Mesenteric fat pad (tissue), 1 donor: Measurements from ENCODE around the gene RAN. TPM values are rescaled to one million over a fixed set of nuclear protein-coding genes. Genes with fewer than 3 reads are reported as not detected.

Experiments used
- DNase-seq: peaks from one replicate; pipeline ENCODE4 v3.0.0-alpha.2; 2020; ENCODE audit warnings: low spot score
- long read RNA-seq: library from polyadenylated mRNA; unstranded; transcript quantifications from one replicate; pipeline ENCODE4 v2.0.0, GENCODE V29; 2020
- total RNA-seq: library from RNA; stranded (reverse); fragmentation: NEBNext Ultra II Directional; extraction: Animal tissue kit (Norgen Biotek cat#: 25700); gene quantifications from one replicate; pipeline ENCODE4 v1.2.1, GENCODE V29; 2021
- donor health status: DM: yes; HTN: yes; CAD: no.

Gene RAN
- 472 TPM for total RNA-seq
- long read RNA-seq, transcript RAN-212 (7 exons, 2,661 nt), result major isoform, 750 of 857 reads
- long read RNA-seq, transcript RAN-203 (6 exons, 2,455 nt), result minor isoform, 32 of 857 reads
- long read RNA-seq, transcript RAN-202 (6 exons, 1,530 nt), result minor isoform, 24 of 857 reads
- long read RNA-seq, partial matches to known transcripts, result 13 of 857 reads
- long read RNA-seq, other reads (novel, unspliced or antisense), result 38 of 857 reads

DNA sequence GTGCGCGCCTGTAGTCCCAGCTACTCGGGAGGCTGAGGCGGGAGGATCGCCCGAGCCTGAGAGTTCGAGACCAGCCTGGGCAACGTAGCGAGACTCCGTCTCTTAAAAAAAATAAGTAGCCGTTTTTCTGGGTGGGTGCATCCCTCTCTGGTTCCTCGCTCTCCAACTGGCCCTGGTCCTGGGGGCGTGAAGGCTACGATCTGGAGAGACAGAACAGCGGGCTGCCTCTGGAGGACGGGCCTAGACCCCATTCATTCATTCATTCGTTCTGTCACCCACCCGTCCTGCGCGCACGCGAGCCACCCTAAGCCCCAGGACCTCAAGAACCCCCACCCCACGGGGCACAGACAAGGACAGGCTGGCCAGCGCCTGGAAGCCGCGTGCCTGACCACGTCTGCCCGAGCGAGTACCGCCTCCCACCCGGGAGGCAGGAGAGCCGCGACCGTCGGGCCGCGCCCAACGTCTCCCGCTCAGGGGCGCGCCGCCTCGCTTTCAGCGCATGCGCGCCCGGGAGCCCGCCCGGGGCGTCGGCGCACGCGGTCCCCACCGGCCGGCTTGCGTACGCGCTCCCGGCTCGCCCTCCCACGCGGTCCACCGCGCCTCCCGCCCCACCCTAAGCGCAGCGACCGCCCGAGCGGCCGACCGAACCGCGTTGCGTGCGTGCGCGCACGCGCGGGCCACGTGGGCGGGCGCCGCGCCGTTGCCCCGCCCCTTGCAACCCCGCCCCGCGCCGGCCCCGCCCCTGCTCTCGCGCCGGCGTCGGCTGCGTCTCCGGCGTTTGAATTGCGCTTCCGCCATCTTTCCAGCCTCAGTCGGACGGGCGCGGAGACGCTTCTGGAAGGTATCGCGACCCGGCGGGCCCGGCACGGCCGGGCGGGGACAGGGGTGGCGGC is at the start of gene RAN:
Gene RAN, plus strand, starts transcription at position 781 of the 893 bp plus-strand sequence. CDS start 528 bp downstream, outside the sequence.
- peak; percentile 98 for DNase-seq

DNA sequence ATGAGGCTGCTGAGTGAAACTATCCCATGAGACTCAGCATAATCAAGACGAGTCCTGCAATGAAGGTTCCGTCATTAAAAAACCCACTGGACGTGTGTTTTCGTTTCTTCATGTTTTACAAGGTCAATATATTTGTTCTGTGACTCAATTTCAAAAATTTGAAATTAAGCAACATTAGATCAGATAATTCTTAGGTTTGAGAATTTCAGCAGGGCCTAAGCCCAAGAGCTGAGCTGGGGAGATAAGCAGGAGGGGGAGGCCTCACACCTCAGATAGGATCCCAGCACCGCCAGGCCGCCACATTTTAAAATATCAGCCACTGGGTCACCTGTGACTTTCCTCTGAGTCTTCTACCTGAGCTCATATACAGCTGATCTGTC is 46.1 kb upstream of the RAN start:
- DNase-seq, result no peak

DNA sequence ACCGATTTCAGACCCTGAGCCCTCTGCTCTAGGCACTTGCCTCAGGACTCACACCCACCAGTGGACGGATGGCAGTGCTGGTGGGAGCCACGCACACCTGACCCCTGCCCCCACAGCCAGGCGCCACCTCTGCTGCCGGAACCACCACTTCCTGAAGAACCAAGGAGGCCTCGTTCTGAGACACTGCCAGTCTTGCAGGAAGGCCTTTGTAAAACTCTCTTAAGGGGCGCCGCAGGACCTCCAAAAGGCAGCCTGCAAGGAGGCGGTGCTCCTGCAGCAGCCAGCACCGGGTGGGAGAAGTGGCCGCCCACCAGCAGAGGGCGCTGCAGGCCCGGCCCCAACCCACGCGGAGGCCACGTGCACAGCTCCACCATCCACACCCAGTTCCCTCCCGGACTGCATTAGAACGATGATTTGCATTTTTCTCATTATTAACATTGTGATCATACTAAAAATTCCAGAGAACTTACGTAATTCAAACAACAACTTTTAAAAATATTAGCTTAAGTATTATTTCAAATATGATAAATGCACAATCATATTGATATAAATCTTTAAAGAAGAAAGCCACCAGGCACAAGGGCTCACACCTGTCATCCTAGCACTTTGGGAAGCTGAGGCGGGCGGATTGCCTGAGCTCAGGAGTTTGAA is 45.6 kb upstream of the RAN start:
- DNase-seq, result peak; percentile 78

DNA sequence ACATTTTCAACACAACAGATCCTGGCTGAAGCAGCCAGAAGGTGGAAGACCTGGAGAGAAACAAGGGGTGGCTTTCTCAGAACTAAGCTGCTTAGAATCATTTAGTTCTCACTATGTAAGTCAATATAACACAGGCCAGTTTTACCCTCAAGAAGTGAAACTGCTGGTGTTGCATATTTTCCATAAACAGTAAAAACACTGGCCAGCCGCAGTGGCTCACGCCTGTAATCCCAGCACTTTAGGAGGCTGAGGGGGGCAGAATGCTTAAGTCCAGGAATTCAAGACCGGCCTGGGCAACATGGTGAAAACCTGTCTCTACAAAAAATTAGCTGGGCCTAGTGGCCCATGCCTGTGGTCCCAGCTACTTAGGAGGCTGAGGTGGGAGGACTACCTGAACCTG is 44.4 kb upstream of the RAN start:
- peak; percentile 35 for DNase-seq

DNA sequence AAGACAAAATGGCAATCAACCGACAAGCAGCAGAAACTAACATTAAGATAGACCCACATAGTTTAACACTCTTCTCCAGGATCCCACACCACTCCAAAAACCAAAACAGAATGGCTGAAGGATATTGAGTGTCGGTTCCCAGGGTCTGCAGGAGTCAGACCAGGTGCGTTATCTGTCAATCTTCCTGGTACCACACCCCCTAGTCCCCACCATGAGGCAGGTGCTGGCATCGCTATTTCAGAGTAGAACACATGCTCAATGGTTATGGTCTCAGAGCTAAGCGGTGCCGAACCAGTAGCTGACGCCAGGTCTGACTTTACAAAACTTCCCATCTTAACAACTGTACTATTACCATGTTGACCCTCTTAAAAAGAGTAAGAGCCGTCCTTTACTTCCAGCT is 43.0 kb upstream of the RAN start:
- no peak for DNase-seq

DNA sequence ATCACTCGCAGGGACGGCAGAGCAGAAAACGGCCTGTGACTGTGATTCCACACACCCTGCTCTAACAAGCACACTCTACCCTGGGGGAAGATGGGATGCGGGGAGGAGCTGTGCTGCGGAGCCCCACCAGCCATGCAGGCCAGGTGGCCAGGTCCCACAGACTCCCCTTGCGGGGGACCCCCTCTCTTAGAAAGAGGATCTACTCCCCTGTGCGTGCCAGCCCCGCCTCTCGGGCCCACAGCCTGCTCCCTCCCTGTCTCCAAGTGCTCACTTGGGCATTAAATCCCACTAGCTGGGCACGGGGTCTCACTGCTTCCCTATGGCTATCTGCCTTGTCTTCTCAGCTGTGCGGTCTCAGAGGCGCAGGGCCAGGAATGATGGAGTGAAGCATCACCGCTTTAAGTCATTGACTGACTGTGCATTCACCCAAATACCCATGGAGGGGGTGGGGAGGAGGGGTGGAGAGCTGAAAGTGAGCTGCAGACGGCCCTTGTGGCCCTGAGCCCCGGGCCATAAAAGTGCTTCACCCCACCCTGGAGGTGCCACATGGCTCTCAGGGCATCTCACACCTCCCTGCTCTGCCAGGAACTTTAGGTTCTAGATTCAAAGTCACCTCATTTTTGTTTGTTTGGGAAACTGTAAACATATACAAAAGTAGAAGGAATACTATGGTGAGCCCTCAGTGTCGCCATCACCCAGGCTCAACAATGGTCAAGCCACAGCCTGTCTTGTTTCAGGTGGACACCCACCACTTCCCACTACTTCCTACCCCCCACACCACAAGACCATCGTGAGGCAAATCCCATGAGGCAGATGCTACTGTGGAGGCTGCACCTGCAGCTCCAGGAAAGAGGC is 42.2 kb upstream of the RAN start:
- peak; percentile 81 for DNase-seq

DNA sequence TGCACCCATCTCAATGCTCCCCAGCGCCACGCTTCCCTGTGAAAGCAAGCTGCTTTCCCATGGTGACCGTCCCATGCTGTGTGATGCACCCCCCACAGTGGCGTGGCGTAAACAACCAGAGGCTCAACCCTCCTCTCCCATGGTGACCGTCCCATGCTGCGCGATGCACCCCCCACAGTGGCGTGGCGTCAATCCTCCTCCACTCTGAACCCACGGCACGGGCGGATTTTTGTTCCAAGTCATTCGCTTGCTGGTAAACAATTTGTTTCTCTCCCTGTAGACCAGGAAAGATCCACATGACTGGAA is 41.7 kb upstream of the RAN start:
- peak; percentile 83 for DNase-seq

DNA sequence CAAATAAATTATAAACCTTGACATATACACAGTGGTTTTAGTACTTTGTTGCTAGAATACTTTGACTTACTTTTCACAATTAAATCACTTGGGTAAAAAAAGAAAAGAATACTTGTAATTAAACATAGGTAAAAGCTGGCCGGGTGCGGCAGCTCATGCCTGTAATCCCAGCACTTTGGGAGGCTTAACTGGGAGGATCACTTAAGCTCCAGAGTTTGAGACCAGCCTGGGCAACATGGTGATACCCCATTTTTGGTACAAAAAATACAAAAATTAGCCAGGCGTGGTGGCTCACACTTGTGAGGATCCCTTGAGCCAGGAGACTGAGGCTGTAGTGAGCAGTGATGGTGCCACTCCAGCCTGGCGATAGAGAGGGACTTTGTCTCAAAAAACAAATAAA is 40.6 kb upstream of the RAN start:
- DNase-seq, result peak; percentile 53

DNA sequence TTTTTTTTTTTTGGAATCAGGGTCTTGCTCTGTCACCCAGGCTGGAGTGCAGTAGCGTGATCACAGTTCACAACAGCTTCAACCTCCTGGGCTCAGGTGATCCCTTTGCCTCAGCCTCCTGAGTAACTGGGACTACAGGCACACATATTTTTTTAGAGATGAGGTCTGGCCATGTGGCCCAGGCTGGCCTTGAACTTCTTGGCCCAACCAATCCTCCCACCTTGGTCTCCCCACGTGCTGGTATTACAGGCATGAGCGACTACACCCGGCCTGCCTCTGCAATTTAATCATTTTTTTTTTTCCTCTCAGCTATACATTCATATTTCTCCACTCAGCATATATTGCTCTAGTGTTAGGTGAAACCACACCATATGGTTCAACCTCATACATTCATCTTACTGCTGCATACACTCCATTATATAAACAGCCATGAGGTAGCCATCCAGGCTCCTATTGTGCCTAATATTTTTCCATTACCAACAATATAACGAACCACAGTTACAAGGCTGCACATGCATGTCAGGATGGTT is 39.9 kb upstream of the RAN start:
- peak; percentile 37 for DNase-seq

DNA sequence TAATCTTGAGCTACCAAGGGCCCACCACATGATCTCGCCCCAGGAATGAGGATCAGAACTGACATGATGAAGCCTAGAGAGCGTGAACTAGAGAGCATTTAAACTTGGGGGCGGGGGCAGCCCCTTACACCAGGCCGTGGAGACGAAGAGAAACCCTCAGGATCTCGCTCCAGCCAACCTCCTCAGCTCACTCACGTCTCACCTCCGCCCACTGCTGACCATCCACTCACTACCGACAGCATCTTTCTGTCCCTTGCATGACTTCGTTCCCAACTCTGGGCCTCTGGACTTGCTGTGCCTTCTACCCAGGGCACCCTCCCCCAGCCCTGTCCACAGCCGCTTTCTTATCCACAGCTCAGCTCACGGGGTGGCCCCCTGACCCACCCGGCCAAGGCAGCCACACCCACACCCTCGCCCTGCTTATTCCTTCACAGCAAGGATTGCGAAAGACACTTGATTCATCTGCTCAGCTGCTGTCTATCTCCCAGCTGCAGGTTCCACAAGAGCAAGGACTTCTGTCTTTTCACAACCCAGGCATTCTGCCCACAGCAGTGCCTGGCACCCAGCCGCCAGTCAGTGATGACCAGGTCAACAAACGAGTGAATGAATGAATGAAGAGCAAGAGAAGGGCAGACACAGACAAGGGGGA is 39.2 kb upstream of the RAN start:
- DNase-seq, result no peak

DNA sequence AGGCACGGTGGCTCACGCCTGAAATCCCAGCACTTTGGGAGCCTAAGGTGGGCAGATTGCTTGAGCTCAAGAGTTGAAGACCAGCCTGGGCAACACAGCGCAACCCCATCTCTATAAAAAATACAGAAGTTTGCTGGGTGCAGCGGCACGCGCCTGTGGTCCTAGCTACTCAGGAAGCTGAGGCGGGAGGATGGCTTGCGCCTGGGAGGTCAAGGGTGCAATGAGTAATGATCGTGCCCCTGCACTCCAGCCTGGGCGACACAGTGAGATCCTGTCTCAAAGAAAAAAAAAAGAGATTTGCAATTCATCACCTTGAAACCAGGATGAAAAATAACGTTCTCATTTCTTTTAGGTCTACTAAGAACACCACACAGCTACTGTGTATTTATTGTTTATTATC is 36.9 kb upstream of the RAN start:
- peak; percentile 39 for DNase-seq

DNA sequence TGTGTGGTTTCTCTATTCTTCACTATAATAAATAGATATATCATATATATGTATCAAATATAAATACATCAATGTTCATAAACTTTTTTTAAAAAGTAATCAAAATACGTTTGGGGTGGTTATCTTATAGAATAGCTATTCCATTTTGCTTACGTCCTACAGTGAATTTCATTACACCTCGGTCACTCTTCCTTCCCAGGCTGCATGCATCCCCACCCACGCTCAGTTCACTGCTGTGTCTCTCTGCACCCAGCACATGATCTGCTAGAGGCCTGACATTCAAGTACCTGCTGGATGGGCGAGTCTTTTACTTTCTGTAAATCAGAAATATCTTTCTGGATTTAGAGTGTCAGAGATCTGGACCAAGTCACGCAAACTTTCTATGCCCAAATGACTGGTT is 36.4 kb upstream of the RAN start:
- no peak for DNase-seq

DNA sequence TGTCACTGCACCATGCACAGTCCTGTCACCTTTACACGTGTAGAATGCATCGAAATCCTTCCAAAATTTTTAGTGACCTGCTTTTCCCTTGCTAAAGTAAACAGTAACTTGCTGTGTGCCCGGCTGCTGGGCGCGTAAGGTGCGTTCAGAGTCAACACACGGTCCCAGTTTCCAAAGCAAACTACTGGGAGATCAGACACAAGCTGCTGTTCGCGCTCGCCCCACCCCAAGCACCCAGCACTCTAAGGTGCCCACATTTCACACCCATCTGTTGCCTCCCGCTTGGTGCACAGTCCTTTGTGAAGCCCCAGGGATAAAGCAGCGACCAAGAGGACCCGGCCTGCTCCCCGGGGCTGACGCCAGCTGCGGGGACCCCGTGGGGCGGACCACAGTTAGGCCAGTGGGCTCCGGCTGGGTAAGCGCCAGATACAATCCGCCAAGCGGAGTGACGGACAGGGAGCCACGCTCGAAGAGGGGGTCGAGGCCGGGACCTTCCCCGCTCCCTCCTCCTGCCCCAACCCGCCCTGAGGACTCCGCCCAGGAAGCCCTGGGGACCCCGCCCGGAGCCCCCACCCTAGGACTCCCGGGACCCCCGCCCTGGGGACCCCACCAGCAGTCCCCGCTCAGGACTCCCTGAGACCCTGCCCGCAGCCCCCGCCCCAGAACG is 33.4 kb upstream of the RAN start:
- peak; percentile 89 for DNase-seq

DNA sequence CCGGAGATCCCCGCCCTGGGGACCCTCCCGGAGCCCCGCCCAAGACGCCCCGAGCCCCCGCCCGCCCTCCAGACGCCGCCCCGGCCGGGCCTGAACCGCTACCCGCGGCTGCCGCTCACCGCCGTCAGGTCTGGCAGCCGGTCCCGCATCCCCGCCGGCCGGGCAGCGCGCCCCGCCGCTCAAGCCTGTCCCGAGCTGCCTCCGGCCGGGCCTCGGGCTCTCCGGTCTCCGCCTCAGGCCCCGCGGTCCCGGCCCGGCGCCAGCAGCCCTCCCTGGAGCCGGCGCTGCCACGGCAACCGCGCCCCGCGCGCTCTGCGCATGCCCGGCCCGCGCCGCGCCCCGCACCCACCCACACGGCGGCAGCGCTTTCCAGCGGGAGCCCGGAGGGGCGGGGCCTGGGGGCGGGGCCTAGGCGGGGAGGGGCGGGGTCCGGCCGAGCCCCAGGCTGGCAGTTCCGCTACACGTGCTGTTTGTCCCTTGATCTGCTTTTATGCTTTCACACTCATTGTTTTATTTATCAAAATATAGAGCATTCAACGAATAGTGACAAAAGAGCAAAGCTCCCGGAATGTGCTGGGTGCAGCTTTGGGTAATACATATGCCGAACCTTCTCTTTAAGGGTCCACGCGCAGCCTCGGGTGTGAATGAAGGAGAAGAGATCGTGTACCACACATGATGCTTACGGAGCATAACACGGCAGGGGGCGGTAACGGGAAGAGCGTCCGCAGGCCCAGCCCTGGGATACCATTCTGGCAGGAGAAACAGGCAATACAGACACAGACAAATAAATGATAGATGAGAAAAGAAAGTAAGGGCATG is 32.7 kb upstream of the RAN start, which contains the start of gene STX2:
Gene STX2, minus strand, starts transcription at position 300 of the 819 bp plus-strand sequence. Its CDS starts 151 bp downstream, at position 149.
- peak; percentile 97 for DNase-seq

DNA sequence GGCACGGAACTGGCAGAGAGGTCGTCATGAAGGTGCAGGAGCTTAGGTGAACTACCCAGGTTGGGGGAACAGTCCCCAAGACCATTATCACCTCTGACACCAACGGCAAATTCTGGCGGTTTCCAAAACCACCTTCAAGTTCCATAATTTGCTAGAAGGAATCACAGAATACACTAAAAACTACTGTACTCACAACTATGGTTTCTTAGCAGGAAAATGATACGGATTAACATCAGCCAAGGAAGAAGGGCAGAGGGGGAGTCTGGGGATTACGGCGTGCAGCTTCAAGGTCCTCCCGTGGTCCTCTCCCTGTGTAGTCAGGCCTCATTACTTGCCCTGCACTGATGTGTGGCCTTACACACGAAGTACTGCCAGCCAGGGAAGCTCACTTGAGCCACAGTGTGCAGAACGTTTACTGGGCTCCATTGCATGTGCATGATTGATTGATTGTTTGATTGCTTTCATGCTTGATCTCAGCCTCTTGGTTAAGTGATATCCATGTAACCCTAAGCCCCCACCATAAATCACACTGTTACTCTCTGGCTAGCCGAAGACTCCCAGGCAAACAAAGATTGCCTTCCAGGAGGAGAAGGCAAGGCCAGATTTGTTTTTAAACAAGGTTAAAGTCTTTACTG is 32.0 kb upstream of the RAN start:
- DNase-seq, result peak; percentile 33

DNA sequence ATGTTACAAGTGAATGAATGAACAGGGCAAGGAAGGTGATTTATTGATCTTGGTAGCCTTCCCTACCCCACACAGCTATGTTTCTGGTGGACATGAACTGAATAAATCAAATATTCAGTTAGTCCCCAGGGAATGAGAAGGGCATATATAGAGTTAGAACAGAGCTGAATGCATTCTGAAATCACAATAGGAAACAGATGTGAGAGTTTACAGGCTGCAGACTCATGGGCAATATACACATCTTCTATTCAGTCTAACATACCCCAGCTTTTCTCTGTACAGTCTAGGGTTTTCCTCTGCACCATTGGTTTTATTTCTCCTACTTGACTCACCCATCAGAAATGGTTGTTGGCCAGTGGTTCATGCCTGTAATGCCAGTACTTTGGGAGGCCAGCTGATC is 25.5 kb upstream of the RAN start:
- DNase-seq, result no peak

DNA sequence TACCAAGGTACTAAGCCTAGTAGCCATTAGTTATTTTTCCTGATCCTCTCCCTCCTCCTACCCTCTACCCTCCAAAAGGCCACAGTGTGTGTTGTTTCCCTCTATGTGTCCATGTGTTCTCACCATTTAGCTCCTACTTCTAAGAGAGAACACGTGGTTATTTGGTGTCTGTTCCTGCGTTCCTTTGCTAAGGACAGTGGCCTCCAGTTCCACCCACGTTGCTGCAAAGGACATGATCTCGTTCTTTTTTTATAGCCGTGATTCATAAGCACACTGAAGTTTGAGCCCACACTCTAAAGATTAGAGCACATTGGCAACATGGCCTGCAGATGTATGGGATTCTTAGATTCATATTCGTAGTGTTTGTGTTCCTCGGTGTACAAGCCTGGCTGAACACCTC is 24.8 kb upstream of the RAN start:
- no peak for DNase-seq

DNA sequence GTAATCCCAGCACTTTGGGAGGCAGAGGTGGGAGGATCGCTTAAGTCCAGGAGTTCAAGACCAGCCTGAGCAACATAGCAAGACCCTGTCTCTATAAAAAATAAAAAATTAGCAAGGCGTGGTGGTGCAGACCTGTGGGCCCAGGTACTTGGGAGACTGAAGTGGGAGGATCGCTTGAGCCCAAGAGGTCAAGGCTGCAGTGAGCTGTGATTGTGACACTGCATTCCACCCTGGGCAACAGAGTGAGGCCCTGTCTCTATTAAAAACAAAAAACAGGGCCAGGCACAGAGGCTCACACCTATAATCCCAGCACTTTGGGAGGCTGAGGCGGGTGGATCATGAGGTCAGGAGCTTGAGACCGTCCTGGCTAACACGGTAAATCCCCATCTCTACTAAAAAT is 23.8 kb upstream of the RAN start:
- DNase-seq, result peak; percentile 16
